PC-3 (cell line): ENCODE measurements around the gene TNFRSF12A.

Experiments
- EZH2 ChIP-seq: fragments of 300-600 bp; sonication (generic); IDR thresholded peaks from one replicate; pipeline ENCODE4 v1.6.1; 2017; ENCODE audit warnings: antibody characterized with exemption, mild to moderate bottlenecking, low read length; ENCODE audit not compliant: unreplicated experiment
- EZH2phosphoT487 ChIP-seq: fragments of 300-600 bp; sonication (generic); IDR thresholded peaks from 2 replicates; pipeline ENCODE4 v1.6.1; 2018; ENCODE audit warnings: mild to moderate bottlenecking, antibody characterized with exemption, low read length, borderline replicate concordance
- TF ChIP-seq, protein P1 (sequence below): fragments of 300-600 bp; sonication (generic); conservative IDR thresholded peaks from 2 replicates; pipeline ENCODE4 v1.5.1; 2017; ENCODE audit warnings: antibody characterized with exemption, low read depth, mild to moderate bottlenecking, low read length

DNA sequence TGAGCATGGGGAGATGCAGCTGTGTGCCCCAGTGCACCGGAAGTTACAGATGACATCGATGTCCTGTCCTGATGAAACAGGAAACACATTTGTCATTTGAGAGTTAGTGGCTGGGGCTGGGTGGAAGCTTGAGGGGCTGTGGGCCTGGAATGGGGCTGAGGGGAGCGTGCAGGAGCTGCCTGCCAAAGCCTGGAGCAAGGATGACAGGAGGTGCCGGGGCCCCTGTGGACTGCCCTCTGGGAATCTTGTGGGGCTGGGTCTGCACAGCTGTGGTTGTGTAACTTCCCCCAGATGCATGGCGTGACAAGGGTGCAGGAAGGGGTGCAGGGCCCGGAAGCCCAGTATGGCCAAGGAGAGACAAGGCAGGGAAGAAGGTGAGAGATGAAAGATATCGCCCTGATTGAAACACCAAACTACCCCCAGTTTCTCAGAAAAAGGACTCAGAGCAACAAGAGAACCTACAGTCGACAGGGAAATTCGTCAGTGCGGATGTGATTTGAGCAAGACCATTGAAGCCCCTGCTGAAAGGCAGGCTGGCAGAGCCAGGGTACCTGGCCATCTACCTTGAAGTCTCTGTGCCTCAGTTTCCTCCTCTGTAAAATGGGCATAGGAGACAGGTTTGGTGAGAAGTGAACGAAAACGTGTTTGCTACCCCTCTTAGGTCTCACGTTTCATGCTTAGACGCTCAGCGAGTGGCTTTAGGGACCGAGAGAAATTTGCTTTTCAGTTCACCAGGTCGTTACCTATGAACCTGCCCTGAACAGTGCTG lies 35.0 kb downstream of the TNFRSF12A start:
- TF ChIP-seq, protein P1, sequence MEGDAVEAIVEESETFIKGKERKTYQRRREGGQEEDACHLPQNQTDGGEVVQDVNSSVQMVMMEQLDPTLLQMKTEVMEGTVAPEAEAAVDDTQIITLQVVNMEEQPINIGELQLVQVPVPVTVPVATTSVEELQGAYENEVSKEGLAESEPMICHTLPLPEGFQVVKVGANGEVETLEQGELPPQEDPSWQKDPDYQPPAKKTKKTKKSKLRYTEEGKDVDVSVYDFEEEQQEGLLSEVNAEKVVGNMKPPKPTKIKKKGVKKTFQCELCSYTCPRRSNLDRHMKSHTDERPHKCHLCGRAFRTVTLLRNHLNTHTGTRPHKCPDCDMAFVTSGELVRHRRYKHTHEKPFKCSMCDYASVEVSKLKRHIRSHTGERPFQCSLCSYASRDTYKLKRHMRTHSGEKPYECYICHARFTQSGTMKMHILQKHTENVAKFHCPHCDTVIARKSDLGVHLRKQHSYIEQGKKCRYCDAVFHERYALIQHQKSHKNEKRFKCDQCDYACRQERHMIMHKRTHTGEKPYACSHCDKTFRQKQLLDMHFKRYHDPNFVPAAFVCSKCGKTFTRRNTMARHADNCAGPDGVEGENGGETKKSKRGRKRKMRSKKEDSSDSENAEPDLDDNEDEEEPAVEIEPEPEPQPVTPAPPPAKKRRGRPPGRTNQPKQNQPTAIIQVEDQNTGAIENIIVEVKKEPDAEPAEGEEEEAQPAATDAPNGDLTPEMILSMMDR = no peak
- no peak for TF ChIP-seq EZH2
- TF ChIP-seq EZH2phosphoT487 = no peak
